B cell (primary cell): ENCODE measurements around the gene SPG7. TPM values are rescaled to one million over a fixed set of nuclear protein-coding genes. Genes with fewer than 3 reads are reported as not detected.

Source experiments
- ATAC-seq: fragments of 200-7000 bp; cut with Tn5 transposase; one replicate; pipeline ENCODE4 v1.10.0; 2021; ENCODE audit warnings: low read depth, mild to moderate bottlenecking, moderate number of reproducible peaks, moderate library complexity
- CTCF ChIA-PET: fragments of 350-600 bp; sonication (Branson Sonifier 250); formaldehyde crosslinking; loops from one replicate; lab custom pipeline; 2021; ENCODE audit warnings: antibody characterized with exemption, inconsistent platforms; lab: Charles Lee
- POLR2A ChIA-PET: fragments of 350-600 bp; sonication (Branson Sonifier 250); formaldehyde crosslinking; loops from one replicate; lab custom pipeline; 2021; ENCODE audit warnings: antibody characterized with exemption; lab: Charles Lee
- DNase-seq: peaks from one replicate; pipeline ENCODE4 v3.0.0; 2013
- H2AFZ ChIP-seq: 2 replicates; pipeline ENCODE4 v1.6.1; 2012; ENCODE audit warnings: mild to moderate bottlenecking, low read depth, low read length; ENCODE audit not compliant: insufficient read depth, poor library complexity, severe bottlenecking
- H3K27ac ChIP-seq, 2 donors: 1 replicate in 1 of 2; 2 replicates in 1 of 2; pipeline ENCODE4 v1.5.1; 2012 to 2013; ENCODE audit warnings: low read length in 2 of 2, mild to moderate bottlenecking in 2 of 2, moderate library complexity in 1 of 2
- H3K27me3 ChIP-seq, 4 experiments: fragments of 200-600 bp in 1 of 4; sonication (generic) in 1 of 4; replicated peaks in 1 of 4; 1 replicate in 2 of 4; 2 replicates in 2 of 4; pipeline versions ENCODE4 v1.6.1 to v1.7.0; 2013 to 2016; ENCODE audit warnings: low read length in 3 of 4, mild to moderate bottlenecking in 2 of 4, mixed read lengths in 1 of 4, moderate library complexity in 1 of 4; ENCODE audit not compliant: insufficient read depth in 4 of 4, control insufficient read depth in 3 of 4; ENCODE audit errors: control extremely low read depth in 1 of 4
- H3K36me3 ChIP-seq, 2 experiments: replicated peaks in 1 of 2; 1 replicate in 1 of 2; 2 replicates in 1 of 2; pipeline versions ENCODE4 v1.6.1 to v1.7.1; 2013; ENCODE audit warnings: low read length in 1 of 2; ENCODE audit not compliant: insufficient read depth in 2 of 2, control insufficient read depth in 1 of 2; ENCODE audit errors: control extremely low read depth in 1 of 2, extremely low read depth in 1 of 2
- H3K4me1 ChIP-seq, 2 donors: fragments of 200-600 bp in 1 of 2; sonication (generic) in 1 of 2; 1 replicate in 1 of 2; 2 replicates in 1 of 2; pipeline versions ENCODE4 v1.5.1 to v1.6.1; 2013 to 2017; ENCODE audit warnings: low read length in 2 of 2; ENCODE audit not compliant: control insufficient read depth in 2 of 2, insufficient read depth in 2 of 2
- H3K4me2 ChIP-seq: replicated peaks from 2 replicates; pipeline ENCODE3; 2012; ENCODE audit warnings: mild to moderate bottlenecking, low read depth, low read length; ENCODE audit not compliant: poor library complexity, severe bottlenecking
- H3K4me3 ChIP-seq, 5 experiments: fragments of 200-600 bp in 1 of 5; sonication (generic) in 1 of 5; 1 replicate in 3 of 5; 2 replicates in 2 of 5; pipeline versions ENCODE4 v1.5.1 to v1.7.0; 2011 to 2016; ENCODE audit warnings: low read length in 4 of 5, mild to moderate bottlenecking in 4 of 5, low read depth in 2 of 5, control low read depth in 1 of 5, moderate library complexity in 1 of 5; ENCODE audit not compliant: insufficient read depth in 1 of 5; ENCODE audit errors: control extremely low read depth in 1 of 5, extremely low read depth in 1 of 5
- H3K79me2 ChIP-seq: fragments of 200-600 bp; sonication (generic); one replicate; pipeline ENCODE4 v1.6.0; 2016; ENCODE audit warnings: low read length; ENCODE audit not compliant: control insufficient read depth, insufficient read depth
- H3K9ac ChIP-seq: fragments of 200-600 bp; sonication (generic); 2 replicates; pipeline ENCODE4 v1.6.1; 2017; ENCODE audit warnings: mild to moderate bottlenecking, low read length, moderate library complexity
- H3K9me3 ChIP-seq, 3 donors: one replicate each; pipeline versions ENCODE4 v1.6.1 to v1.7.1; 2013; ENCODE audit warnings: low read length in 2 of 3; ENCODE audit not compliant: control insufficient read depth in 2 of 3, insufficient read depth in 1 of 3; ENCODE audit errors: control extremely low read depth in 1 of 3
- H4K20me1 ChIP-seq: 2 replicates; pipeline ENCODE4 v1.6.0; 2012; ENCODE audit warnings: mild to moderate bottlenecking, low read length; ENCODE audit not compliant: insufficient read depth, control insufficient read depth, poor library complexity, severe bottlenecking
- H3K27ac Mint-ChIP-seq: one replicate; pipeline ENCODE4 v1.8.0; 2021; ENCODE audit warnings: mixed read lengths
- H3K27me3 Mint-ChIP-seq: one replicate; pipeline ENCODE4 v1.8.0; 2021; ENCODE audit warnings: mixed read lengths
- H3K4me1 Mint-ChIP-seq: one replicate; pipeline ENCODE4 v1.8.0; 2021; ENCODE audit warnings: mixed read lengths
- H3K4me3 Mint-ChIP-seq: one replicate; pipeline ENCODE4 v1.8.0; 2021; ENCODE audit warnings: mixed read lengths
- H3K9me3 Mint-ChIP-seq: one replicate; pipeline ENCODE4 v1.8.0; 2022; ENCODE audit warnings: mixed read lengths; ENCODE audit not compliant: insufficient read depth
- CTCF ChIP-seq: fragments of 200-600 bp; IDR thresholded peaks from one replicate; pipeline ENCODE4 v1.8.0; 2022; ENCODE audit warnings: antibody characterized with exemption, mild to moderate bottlenecking
- EZH2 ChIP-seq: IDR thresholded peaks from 2 replicates; pipeline ENCODE4 v1.6.1; 2012; ENCODE audit warnings: borderline replicate concordance, low read depth, mild to moderate bottlenecking, moderate library complexity, low read length; ENCODE audit not compliant: insufficient read depth, poor library complexity, severe bottlenecking
- WGBS: methylation state at CpG from one replicate; pipeline ENCODE4 v1.1.5; 2013; ENCODE audit warnings: missing lambda C conversion rate; ENCODE audit not compliant: insufficient coverage; 5-methylcytosine and 5-hydroxymethylcytosine counted together
- intact Hi-C: fragments of 100-400 bp; cut with micrococcal nuclease; formaldehyde crosslinking; loops from one replicate; pipeline ENCODE4 v1.10.0; 2022
- polyA plus RNA-seq: library from polyadenylated mRNA; depleted of rRNA; stranded (reverse); fragments of >200 nt; gene quantifications from 2 replicates; pipeline ENCODE4 v1.2.3, GENCODE V29; 2012
- total RNA-seq, 2 donors: library from RNA; stranded (reverse); fragments of 120-200 nt in 1 of 2; gene quantifications; 1 replicate in 1 of 2; 2 replicates in 1 of 2; pipeline versions ENCODE4 v1.2.3 to v1.2.4, GENCODE V29; 2013 to 2022

Gene SPG7
- total and polyA plus RNA-seq, 2 donors (not counting 1 experiment from before 2014, with no cell fraction given) = 146 to 157 TPM

- H3K4me3 Mint-ChIP-seq = no peak overlapping the region
- Histone ChIP-seq H3K36me3 (peaks cover 2 to 22% of the 10 kb centered on the region in 2 experiments), H3K4me1 (peaks cover 35 to 38% of the 10 kb centered on the region in 2 donors), H3K27ac (no peak overlapping the region), H2AFZ (no peak overlapping the region), H3K9ac (no peak overlapping the region), H3K4me2 (no peak overlapping the region), H3K79me2 (no peaks in the 10 kb centered on the region), H3K9me3 (no peaks in the 10 kb centered on the region), H4K20me1 (peaks cover 34% of the 10 kb centered on the region), H3K27me3 (peaks cover 0 to 9% (median 0%) of the 10 kb centered on the region in 4 experiments), H3K4me3 (no peak overlapping the region)
- TF ChIP-seq EZH2 = no peak
- no peak for TF ChIP-seq CTCF
- ChIA-PET POLR2A (interaction anchor here (0.6 kb wide), 1 partner anchor 381 kb away, joined by 5 read pairs; no protein-coding TSS in a partner anchor), CTCF (no interaction called here)
- H3K4me1 Mint-ChIP-seq = peaks cover 42% of the 10 kb centered on the region
- intact Hi-C loops = loop anchor here (10.0 kb wide), 1 partner anchor 883 kb away; the partner anchor contains the start of gene SNAI3
- H3K27ac Mint-ChIP-seq = no peak overlapping the region
- ATAC-seq (no peak), DNase-seq (no peak)
- WGBS = 93% methylated on average over 23 of the region's 30 CpGs
- peaks cover 8% of the 10 kb centered on the region for H3K27me3 Mint-ChIP-seq
- no peaks in the 10 kb centered on the region for H3K9me3 Mint-ChIP-seq
Measured at GRCh38 chr16:89567656-89568594, 59.7 kb downstream of the SPG7 start.
